ENCODE measurements around the gene SLC35C1. TPM values are rescaled to one million over a fixed set of nuclear protein-coding genes. Genes with fewer than 3 reads are reported as not detected.
"Not testable (repeated sequence)": the region's sequence is repeated elsewhere in the genome, so short reads cannot be mapped to it uniquely, and the experiment has no call there.

The SLC35C1 gene
- total RNA-seq, 1 donor from 2014 or later = 5.7 TPM

- TF ChIP-seq CTCF (IDR thresholded peaks at IDR 0.05; ENCODE audit: borderline replicate concordance) = no peak
- intact Hi-C loops (cut with micrococcal nuclease) = no loop called here
- Histone ChIP-seq H3K9me3 (replicated peaks) (no peaks in the 10 kb centered on the region), H3K36me3 (no peaks in the 10 kb centered on the region), H3K4me3 (no peak overlapping the region), H3K27ac (replicated peaks) (no peak overlapping the region), H3K27me3 (ENCODE audit: low read depth) (no peaks in the 10 kb centered on the region), H3K4me1 (peaks cover 6% of the 10 kb centered on the region)
- DNase-seq = no peak
These were observed 14.1 kb downstream of the SLC35C1 start for GRCh38 chr11:45818961-45819605.

- H3K36me3 ChIP-seq = no peaks in the 10 kb centered on the region
- H3K4me3 ChIP-seq = no peak overlapping the region
- peaks cover 6% of the 10 kb centered on the region for H3K4me1 ChIP-seq
- DNase-seq = no peak
- H3K27me3 ChIP-seq (ENCODE audit: low read depth) = no peaks in the 10 kb centered on the region
- intact Hi-C loops (cut with micrococcal nuclease) = no loop called here
- H3K9me3 ChIP-seq (replicated peaks) = no peaks in the 10 kb centered on the region
- no peak for TF ChIP-seq CTCF (IDR thresholded peaks at IDR 0.05; ENCODE audit: borderline replicate concordance)
- H3K27ac ChIP-seq (replicated peaks) = no peak overlapping the region
These were observed 15.4 kb downstream of the SLC35C1 start for GRCh38 chr11:45820211-45820857.

GRCh38 chr11:45826492-45826891, 21.5 kb downstream of the SLC35C1 start:
- H3K4me3 ChIP-seq; DNase-seq; H3K4me1 ChIP-seq; H3K27ac ChIP-seq (replicated peaks); H3K9me3 ChIP-seq (replicated peaks); intact Hi-C loops (cut with micrococcal nuclease); H3K36me3 ChIP-seq: not testable (repeated sequence)
- H3K27me3 ChIP-seq (ENCODE audit: low read depth) = peaks cover 10% of the 10 kb centered on the region

GRCh38 chr11:45827123-45827522, 22.2 kb downstream of the SLC35C1 start:
- no peak overlapping the region for H3K27ac ChIP-seq (replicated peaks)
- H3K9me3 ChIP-seq (replicated peaks) = no peaks in the 10 kb centered on the region
- H3K4me3 ChIP-seq = no peak overlapping the region
- DNase-seq = no peak
- TF ChIP-seq CTCF (IDR thresholded peaks at IDR 0.05; ENCODE audit: borderline replicate concordance) = no peak
- intact Hi-C loops (cut with micrococcal nuclease) = no loop called here
- peaks cover 6% of the 10 kb centered on the region for H3K4me1 ChIP-seq
- H3K27me3 ChIP-seq (ENCODE audit: low read depth) = peaks cover 10% of the 10 kb centered on the region
- no peaks in the 10 kb centered on the region for H3K36me3 ChIP-seq

- no peak overlapping the region for H3K4me3 ChIP-seq
- no peak for TF ChIP-seq CTCF (IDR thresholded peaks at IDR 0.05; ENCODE audit: borderline replicate concordance)
- no peaks in the 10 kb centered on the region for H3K4me1 ChIP-seq
- no peak for DNase-seq
- H3K36me3 ChIP-seq = no peaks in the 10 kb centered on the region
- intact Hi-C loops (cut with micrococcal nuclease) = no loop called here
- peaks cover 10% of the 10 kb centered on the region for H3K27me3 ChIP-seq (ENCODE audit: low read depth)
- no peak overlapping the region for H3K27ac ChIP-seq (replicated peaks)
- H3K9me3 ChIP-seq (replicated peaks) = no peaks in the 10 kb centered on the region
These were observed 24.0 kb downstream of the SLC35C1 start for GRCh38 chr11:45828996-45829395.

GRCh38 chr11:45830596-45830995, 25.6 kb downstream of the SLC35C1 start:
- no peak for DNase-seq
- TF ChIP-seq CTCF (IDR thresholded peaks at IDR 0.05; ENCODE audit: borderline replicate concordance) = no peak
- H3K27me3 ChIP-seq (ENCODE audit: low read depth) = peaks cover 10% of the 10 kb centered on the region
- intact Hi-C loops (cut with micrococcal nuclease) = no loop called here
- no peak overlapping the region for H3K27ac ChIP-seq (replicated peaks)
- H3K9me3 ChIP-seq (replicated peaks) = no peaks in the 10 kb centered on the region
- no peak overlapping the region for H3K4me3 ChIP-seq
- no peaks in the 10 kb centered on the region for H3K36me3 ChIP-seq
- H3K4me1 ChIP-seq = no peaks in the 10 kb centered on the region

Measured in left ventricle myocardium inferior (tissue), 1 donor.